Uterus (tissue), 4 donors: ENCODE results near the gene TEAD4. TPM values are rescaled to one million over a fixed set of nuclear protein-coding genes. Genes with fewer than 3 reads are reported as not detected.

ENCODE experiments used
- DNase-seq, 2 donors: peaks; one replicate each; pipeline ENCODE4 v3.0.0-alpha.2; 2019 to 2020
- H3K27ac ChIP-seq, 2 donors: fragments of 200-600 bp; sonication (generic); 1 replicate in 1 of 2; 2 replicates in 1 of 2; pipeline ENCODE4 v1.5.1; 2016 to 2018
- H3K27me3 ChIP-seq, 2 donors: fragments of 200-600 bp; sonication (generic); one replicate each; pipeline ENCODE4 v1.5.1; 2018 to 2019; ENCODE audit warnings: control low read depth in 1 of 2
- H3K36me3 ChIP-seq, 2 donors: fragments of 200-600 bp; sonication (generic); one replicate each; pipeline ENCODE4 v1.5.1; 2019; ENCODE audit warnings: control low read depth in 1 of 2
- H3K4me1 ChIP-seq, 2 donors: fragments of 200-600 bp; sonication (generic); one replicate each; pipeline ENCODE4 v1.5.1; 2018 to 2019; ENCODE audit warnings: control low read depth in 1 of 2
- H3K4me3 ChIP-seq, 2 donors: fragments of 200-600 bp; sonication (generic); 1 replicate in 1 of 2; 2 replicates in 1 of 2; pipeline ENCODE4 v1.5.1; 2018 to 2019; ENCODE audit warnings: mild to moderate bottlenecking in 1 of 2
- H3K9me3 ChIP-seq, 2 donors: fragments of 200-600 bp; sonication (generic); one replicate each; pipeline ENCODE4 v1.5.1; 2019; ENCODE audit warnings: control low read depth in 1 of 2
- POLR2A ChIP-seq, 2 donors: fragments of 450-650 bp; IDR thresholded peaks; one replicate each; pipeline ENCODE4 v1.6.1; 2016; ENCODE audit warnings: antibody characterized with exemption in 2 of 2, mild to moderate bottlenecking in 1 of 2, moderate library complexity in 1 of 2
- intact Hi-C: fragments of 100-400 bp; cut with DNase I; formaldehyde crosslinking; loops from one replicate; pipeline ENCODE4 v1.15.1; 2023; ENCODE audit warnings: low total_unique reads
- total RNA-seq, 4 donors: library from RNA; depleted of rRNA in 3 of 4; stranded (reverse); fragments of >200 nt in 3 of 4; gene quantifications; one replicate each; pipeline versions ENCODE4 v1.1.0 to v1.2.4, GENCODE V29; 2014 to 2023
- TF ChIP-seq, protein P1 (sequence below), 4 experiments: fragments of 200-600 bp in 2 of 4; fragments of 450-650 bp in 2 of 4; sonication (generic) in 2 of 4; IDR thresholded peaks; one replicate each; pipeline ENCODE4 v1.5.1; 2016 to 2019; ENCODE audit warnings: antibody characterized with exemption in 4 of 4, mild to moderate bottlenecking in 2 of 4, moderate library complexity in 1 of 4
- donor health status: DM: yes; HTN: yes; CAD: no.

Gene TEAD4
- total RNA-seq, 4 donors from 2014 or later: 1.3 to 33.8 (median 14.9) TPM

DNA sequence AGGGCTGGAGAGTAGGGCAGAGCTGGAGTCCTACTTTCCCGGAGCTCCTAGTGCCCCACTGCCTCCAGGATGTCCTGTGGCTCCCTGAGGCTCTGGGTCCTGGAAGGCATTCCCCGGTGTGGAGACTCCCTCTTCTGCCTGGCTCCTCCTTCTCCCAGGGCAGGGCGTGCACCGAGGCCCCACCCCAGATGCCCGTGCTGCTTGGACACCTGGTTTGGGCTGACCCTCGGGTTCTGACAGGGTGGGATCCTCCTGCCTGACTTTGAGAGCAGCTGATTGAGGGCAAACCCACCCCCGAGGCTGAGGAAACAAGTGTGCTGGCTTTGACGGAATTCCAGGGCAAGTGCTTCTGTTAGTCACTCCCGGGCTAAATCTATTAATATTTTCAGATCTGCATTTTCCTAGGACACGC is 15.4 kb downstream of the TEAD4 start:
- H3K9me3 ChIP-seq: no peaks in the 10 kb centered on the region
- no peak for TF ChIP-seq POLR2A (IDR thresholded peaks at IDR 0.05)
- TF ChIP-seq, protein P1, sequence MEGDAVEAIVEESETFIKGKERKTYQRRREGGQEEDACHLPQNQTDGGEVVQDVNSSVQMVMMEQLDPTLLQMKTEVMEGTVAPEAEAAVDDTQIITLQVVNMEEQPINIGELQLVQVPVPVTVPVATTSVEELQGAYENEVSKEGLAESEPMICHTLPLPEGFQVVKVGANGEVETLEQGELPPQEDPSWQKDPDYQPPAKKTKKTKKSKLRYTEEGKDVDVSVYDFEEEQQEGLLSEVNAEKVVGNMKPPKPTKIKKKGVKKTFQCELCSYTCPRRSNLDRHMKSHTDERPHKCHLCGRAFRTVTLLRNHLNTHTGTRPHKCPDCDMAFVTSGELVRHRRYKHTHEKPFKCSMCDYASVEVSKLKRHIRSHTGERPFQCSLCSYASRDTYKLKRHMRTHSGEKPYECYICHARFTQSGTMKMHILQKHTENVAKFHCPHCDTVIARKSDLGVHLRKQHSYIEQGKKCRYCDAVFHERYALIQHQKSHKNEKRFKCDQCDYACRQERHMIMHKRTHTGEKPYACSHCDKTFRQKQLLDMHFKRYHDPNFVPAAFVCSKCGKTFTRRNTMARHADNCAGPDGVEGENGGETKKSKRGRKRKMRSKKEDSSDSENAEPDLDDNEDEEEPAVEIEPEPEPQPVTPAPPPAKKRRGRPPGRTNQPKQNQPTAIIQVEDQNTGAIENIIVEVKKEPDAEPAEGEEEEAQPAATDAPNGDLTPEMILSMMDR (IDR thresholded peaks at IDR 0.05): no peak
- intact Hi-C loops: no loop called here
- no peaks in the 10 kb centered on the region for H3K27me3 ChIP-seq
- H3K27ac ChIP-seq: no peak overlapping the region
- no peak for DNase-seq
- no peaks in the 10 kb centered on the region for H3K36me3 ChIP-seq
- H3K4me1 ChIP-seq: no peaks in the 10 kb centered on the region
- no peak overlapping the region for H3K4me3 ChIP-seq

DNA sequence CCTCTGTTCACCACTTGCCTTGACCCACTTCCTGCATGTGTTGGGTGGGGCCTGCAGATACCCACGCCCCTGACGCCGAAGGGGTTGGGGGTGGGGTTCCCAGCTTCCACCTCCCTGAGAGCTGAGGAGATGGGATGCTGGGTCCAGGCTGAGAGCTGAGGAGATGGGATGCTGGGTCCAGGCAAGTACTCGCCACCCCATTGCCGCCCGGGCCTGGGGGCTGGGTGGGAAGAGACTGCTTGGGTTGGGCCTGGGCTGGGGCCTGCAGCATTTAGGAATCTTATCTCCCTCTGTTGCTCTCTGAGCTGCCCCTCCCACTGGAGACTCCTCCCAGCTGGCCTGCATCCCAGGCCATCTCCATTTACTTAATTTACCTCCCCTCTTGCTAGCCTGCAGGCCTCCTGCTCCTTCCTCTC is 17.4 kb downstream of the TEAD4 start:
- no peaks in the 10 kb centered on the region for H3K4me1 ChIP-seq
- DNase-seq: no peak
- no peaks in the 10 kb centered on the region for H3K36me3 ChIP-seq
- H3K9me3 ChIP-seq: no peaks in the 10 kb centered on the region
- H3K4me3 ChIP-seq: no peak overlapping the region
- intact Hi-C loops: no loop called here
- H3K27ac ChIP-seq: no peak overlapping the region
- TF ChIP-seq, protein P1 (IDR thresholded peaks at IDR 0.05): no peak
- no peak for TF ChIP-seq POLR2A (IDR thresholded peaks at IDR 0.05)
- H3K27me3 ChIP-seq: no peaks in the 10 kb centered on the region

DNA sequence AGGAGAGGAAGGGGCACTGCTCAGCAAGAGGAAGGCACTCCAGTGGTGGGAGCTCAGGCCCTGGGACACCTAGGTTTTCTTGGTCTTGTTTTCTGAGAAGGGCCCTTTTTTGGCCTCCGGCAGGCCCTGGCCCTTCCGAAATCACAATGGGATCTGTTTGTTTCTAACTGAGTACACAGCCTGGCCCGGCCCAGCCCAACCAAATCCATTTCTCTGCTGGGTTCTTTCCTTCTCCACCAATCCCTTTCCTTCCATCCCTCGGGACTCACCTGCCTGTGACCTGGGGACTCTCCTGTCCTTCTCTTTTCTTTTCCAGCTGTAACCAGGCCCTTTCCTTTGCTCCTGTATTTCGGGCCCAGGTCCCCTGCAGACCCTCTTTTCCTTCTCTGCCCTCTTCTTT is 18.6 kb downstream of the TEAD4 start:
- Histone ChIP-seq H3K36me3 (no peaks in the 10 kb centered on the region), H3K27ac (no peak overlapping the region)

DNA sequence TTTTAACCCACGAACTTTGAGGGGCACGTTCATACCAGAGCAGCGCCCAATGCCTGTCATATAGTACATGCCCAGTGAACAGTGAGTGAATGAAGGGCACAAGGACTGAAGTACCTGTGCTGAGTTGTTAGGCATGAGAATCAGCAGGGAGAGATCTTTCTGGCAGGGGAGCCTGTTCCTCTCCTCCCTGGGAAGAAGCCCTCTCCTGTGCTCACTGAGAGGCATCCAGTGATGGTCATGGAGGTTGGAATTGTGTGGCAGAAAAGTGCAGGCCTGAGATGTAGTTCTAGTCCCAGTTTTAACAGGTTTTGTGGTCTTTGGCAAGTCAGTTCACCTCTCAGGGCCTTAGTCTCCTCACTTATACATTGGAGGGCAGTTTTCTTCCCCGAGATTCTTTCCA is 20.6 kb downstream of the TEAD4 start:
- TF ChIP-seq, protein P1 (IDR thresholded peaks at IDR 0.05): no peak
- TF ChIP-seq POLR2A (IDR thresholded peaks at IDR 0.05): no peak
- H3K4me1 ChIP-seq: no peaks in the 10 kb centered on the region
- DNase-seq: no peak
- H3K27ac ChIP-seq: no peak overlapping the region
- no peaks in the 10 kb centered on the region for H3K9me3 ChIP-seq
- no peak overlapping the region for H3K4me3 ChIP-seq
- intact Hi-C loops: no loop called here
- no peaks in the 10 kb centered on the region for H3K27me3 ChIP-seq
- no peaks in the 10 kb centered on the region for H3K36me3 ChIP-seq

More for the DNA sequence above, 18.6 kb downstream of the TEAD4 start:
- intact Hi-C loops: no loop called here
- DNase-seq: no peak
- H3K27me3 ChIP-seq: no peaks in the 10 kb centered on the region
- H3K9me3 ChIP-seq: no peaks in the 10 kb centered on the region
- H3K4me1 ChIP-seq: no peaks in the 10 kb centered on the region
- no peak for TF ChIP-seq POLR2A (IDR thresholded peaks at IDR 0.05)
- TF ChIP-seq, protein P1 (IDR thresholded peaks at IDR 0.05): no peak
- no peak overlapping the region for H3K4me3 ChIP-seq

DNA sequence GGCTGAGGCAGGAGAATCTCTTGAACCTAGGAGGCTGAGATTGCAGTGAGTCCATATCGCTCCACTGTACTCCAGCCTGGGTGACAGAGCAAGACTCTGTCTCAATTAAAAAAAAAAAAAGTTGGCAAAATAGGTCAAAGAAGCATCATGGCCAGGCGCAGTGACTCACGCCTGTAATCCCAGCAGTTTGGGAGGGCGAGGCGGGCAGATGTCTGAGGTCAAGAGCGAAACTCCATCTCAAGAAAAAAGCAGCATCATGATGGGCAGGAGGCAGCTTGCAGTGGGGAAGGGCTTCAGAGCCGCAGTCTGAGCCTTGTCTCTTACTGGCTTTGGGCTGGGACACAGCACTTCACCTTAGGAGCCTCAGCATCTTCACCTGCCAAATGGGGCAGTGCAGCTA is 21.4 kb downstream of the TEAD4 start:
- no peaks in the 10 kb centered on the region for H3K36me3 ChIP-seq
- no peaks in the 10 kb centered on the region for H3K27me3 ChIP-seq
- H3K9me3 ChIP-seq: no peaks in the 10 kb centered on the region
- TF ChIP-seq, protein P1 (IDR thresholded peaks at IDR 0.05): no peak
- no peak for TF ChIP-seq POLR2A (IDR thresholded peaks at IDR 0.05)
- intact Hi-C loops: no loop called here
- no peak overlapping the region for H3K4me3 ChIP-seq
- H3K4me1 ChIP-seq: no peaks in the 10 kb centered on the region
- H3K27ac ChIP-seq: no peak overlapping the region
- DNase-seq: no peak
